RWPE2 (cell line): ENCODE results near the gene NAALADL2.

Experiments
- ATAC-seq: fragments of 200-7000 bp; cut with Tn5 transposase; 3 replicates; pipeline ENCODE4 v1.9.1; 2021; ENCODE audit warnings: low read depth
- DNase-seq: peaks from one replicate; pipeline ENCODE4 v3.0.0-alpha.2; 2020; ENCODE audit warnings: low spot score
- H3K27ac ChIP-seq: fragments of 450-650 bp; 2 replicates; pipeline ENCODE4 v1.5.1; 2017; ENCODE audit warnings: mild to moderate bottlenecking; ENCODE audit not compliant: poor library complexity, severe bottlenecking
- H3K27me3 ChIP-seq: fragments of 250-450 bp; sonication (Bioruptor Pico); 2 replicates; pipeline ENCODE4 v1.5.1; 2021; ENCODE audit warnings: mild to moderate bottlenecking, moderate library complexity; ENCODE audit not compliant: insufficient read depth, poor library complexity, severe bottlenecking
- H3K36me3 ChIP-seq: fragments of 250-450 bp; sonication (Bioruptor Pico); 2 replicates; pipeline ENCODE4 v1.5.1; 2020; ENCODE audit warnings: low read depth, mild to moderate bottlenecking, moderate library complexity
- H3K4me1 ChIP-seq: fragments of 250-450 bp; sonication (Bioruptor Pico); 2 replicates; pipeline ENCODE4 v1.5.1; 2021; ENCODE audit warnings: mild to moderate bottlenecking, moderate library complexity; ENCODE audit not compliant: insufficient read depth, poor library complexity, severe bottlenecking
- H3K4me3 ChIP-seq: fragments of 250-450 bp; sonication (Bioruptor Pico); 2 replicates; pipeline ENCODE4 v1.5.1; 2021; ENCODE audit warnings: mild to moderate bottlenecking, moderate library complexity; ENCODE audit not compliant: severe bottlenecking
- H3K9me3 ChIP-seq: fragments of 250-450 bp; sonication (Bioruptor Pico); 2 replicates; pipeline ENCODE4 v1.5.1; 2021; ENCODE audit warnings: mild to moderate bottlenecking, moderate library complexity; ENCODE audit not compliant: severe bottlenecking
- CTCF ChIP-seq: fragments of 450-650 bp; IDR thresholded peaks from one replicate; pipeline ENCODE4 v1.5.1; 2017; ENCODE audit warnings: mild to moderate bottlenecking, moderate library complexity; ENCODE audit not compliant: poor library complexity, severe bottlenecking

Gene NAALADL2

DNA sequence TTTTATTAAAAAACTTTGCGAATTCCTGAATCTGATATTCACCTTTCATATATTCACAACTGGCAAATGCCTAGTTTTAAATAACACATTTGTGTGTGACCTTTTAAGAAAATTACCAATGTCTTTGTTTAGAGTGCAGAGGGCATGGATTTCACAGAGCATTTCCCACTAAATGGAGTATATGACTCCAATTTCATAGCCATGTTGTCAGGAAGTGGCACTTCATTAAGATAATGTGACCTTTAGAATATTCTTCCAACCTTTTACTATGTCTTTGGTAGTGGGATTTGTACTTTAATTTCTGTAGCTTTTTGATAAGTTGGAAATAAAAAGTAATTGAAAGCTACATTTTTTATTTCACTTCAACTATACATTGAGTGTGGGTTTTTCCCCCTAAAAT lies 188.7 kb downstream of the NAALADL2 start:
- H3K9me3 ChIP-seq: no peaks in the 10 kb centered on the region
- H3K27ac ChIP-seq: no peak overlapping the region
- H3K4me1 ChIP-seq: no peaks in the 10 kb centered on the region
- DNase-seq (no peak), ATAC-seq (no peak)
- H3K4me3 ChIP-seq: no peak overlapping the region
- no peak for TF ChIP-seq CTCF
- H3K27me3 ChIP-seq: no peaks in the 10 kb centered on the region
- H3K36me3 ChIP-seq: no peaks in the 10 kb centered on the region

GRCh38 chr3:175057401-175057800 lies 198.3 kb downstream of the NAALADL2 start:
- DNase-seq (no peak), ATAC-seq (no peak)
- Histone ChIP-seq H3K9me3 (no peaks in the 10 kb centered on the region), H3K4me1 (no peaks in the 10 kb centered on the region), H3K27me3 (no peaks in the 10 kb centered on the region), H3K36me3 (no peaks in the 10 kb centered on the region), H3K4me3 (no peak overlapping the region), H3K27ac (no peak overlapping the region)
- TF ChIP-seq CTCF: no peak

DNA sequence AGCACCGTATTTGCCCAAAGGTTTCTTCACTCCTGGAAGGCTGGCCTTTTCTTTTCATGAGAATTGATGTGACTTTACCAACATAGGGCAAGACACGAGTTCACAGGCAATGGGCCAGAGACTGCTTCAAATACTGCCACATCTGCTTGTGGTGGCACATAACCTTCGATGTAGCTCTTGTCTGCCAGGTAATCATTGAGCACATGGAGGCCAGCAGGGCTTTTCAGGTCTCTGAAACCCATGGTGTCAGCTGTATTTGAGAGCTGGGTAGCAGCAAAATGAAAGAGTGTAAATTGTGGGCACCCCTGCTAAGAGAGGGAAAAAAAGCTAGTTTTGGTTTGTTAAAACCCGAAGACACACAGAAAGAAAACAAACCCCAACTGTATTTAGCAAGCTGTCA lies 200.7 kb downstream of the NAALADL2 start:
- H3K36me3 ChIP-seq: no peaks in the 10 kb centered on the region
- H3K27me3 ChIP-seq: no peaks in the 10 kb centered on the region
- ATAC-seq (no peak), DNase-seq (no peak)
- TF ChIP-seq CTCF: no peak
- no peaks in the 10 kb centered on the region for H3K4me1 ChIP-seq
- no peak overlapping the region for H3K27ac ChIP-seq
- no peak overlapping the region for H3K4me3 ChIP-seq
- no peaks in the 10 kb centered on the region for H3K9me3 ChIP-seq

DNA sequence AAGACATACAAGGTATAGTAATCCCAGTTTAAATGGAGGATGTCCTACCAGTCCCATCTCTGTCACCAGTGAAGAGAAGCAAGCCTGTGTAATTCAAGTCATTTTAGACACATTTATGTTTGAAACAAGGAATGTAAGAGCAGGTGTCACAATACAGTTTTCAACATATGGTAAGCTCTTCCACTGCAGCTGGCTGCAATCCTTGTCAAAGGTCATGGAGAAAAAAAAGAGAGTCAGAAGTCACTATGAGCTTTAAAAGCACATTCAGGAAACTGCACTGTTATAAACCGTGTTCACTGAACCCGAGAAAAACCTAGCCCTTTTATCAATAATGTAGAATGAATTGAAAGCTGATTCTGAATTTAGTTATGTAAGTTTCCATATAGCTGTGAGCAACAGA lies 206.4 kb downstream of the NAALADL2 start:
- Histone ChIP-seq H3K27ac (no peak overlapping the region), H3K4me3 (no peak overlapping the region), H3K4me1 (no peaks in the 10 kb centered on the region), H3K36me3 (no peaks in the 10 kb centered on the region), H3K9me3 (no peaks in the 10 kb centered on the region), H3K27me3 (no peaks in the 10 kb centered on the region)
- no peak for ATAC-seq
- TF ChIP-seq CTCF: no peak
- DNase-seq: no peak

DNA sequence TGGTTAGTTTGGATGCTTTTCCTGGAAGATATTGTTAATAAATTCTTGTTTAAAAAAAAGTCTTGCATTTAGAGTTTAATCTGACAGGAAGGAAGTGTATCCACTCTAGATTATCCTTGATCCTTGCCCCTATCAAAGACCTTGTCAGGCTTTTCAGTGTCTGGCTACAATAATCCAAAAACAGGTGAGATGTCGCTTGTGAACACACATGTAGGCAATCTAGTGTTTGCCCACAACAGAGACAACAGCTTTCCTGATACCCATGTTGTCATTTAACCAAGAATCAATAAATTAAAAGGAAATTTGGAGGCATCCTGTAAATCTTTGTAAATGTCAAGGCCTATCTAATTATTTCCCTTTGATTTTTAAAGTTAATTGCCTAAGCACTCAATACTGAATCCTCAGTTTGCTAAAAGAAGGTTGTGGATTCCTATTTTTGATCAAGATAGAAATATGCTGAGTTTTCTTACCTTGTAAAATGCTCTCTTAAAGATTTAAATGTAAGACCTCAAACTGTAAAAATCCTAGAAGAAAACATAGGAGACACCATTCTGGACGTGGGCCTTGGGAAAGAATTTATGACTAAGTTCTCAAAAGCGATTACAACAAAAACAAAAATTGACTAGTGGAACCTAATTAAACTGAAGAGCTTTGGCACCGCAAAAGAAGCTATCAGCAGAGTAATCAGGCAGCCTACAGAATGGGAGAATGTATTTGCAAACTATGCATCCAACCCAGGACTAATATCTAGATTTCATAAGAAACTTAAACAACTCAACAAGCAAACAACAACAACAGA lies 207.7 kb downstream of the NAALADL2 start:
- DNase-seq (no peak), ATAC-seq (no peak)
- no peak overlapping the region for H3K4me3 ChIP-seq
- no peaks in the 10 kb centered on the region for H3K36me3 ChIP-seq
- no peaks in the 10 kb centered on the region for H3K27me3 ChIP-seq
- no peak overlapping the region for H3K27ac ChIP-seq
- no peak for TF ChIP-seq CTCF
- H3K9me3 ChIP-seq: no peaks in the 10 kb centered on the region
- H3K4me1 ChIP-seq: no peaks in the 10 kb centered on the region
